Measurements from ENCODE around the gene AQP4.
A peak's percentile ranks its signal among the peaks of the same experiment; 100 is the strongest.

The AQP4 gene, protein sequence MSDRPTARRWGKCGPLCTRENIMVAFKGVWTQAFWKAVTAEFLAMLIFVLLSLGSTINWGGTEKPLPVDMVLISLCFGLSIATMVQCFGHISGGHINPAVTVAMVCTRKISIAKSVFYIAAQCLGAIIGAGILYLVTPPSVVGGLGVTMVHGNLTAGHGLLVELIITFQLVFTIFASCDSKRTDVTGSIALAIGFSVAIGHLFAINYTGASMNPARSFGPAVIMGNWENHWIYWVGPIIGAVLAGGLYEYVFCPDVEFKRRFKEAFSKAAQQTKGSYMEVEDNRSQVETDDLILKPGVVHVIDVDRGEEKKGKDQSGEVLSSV

DNA sequence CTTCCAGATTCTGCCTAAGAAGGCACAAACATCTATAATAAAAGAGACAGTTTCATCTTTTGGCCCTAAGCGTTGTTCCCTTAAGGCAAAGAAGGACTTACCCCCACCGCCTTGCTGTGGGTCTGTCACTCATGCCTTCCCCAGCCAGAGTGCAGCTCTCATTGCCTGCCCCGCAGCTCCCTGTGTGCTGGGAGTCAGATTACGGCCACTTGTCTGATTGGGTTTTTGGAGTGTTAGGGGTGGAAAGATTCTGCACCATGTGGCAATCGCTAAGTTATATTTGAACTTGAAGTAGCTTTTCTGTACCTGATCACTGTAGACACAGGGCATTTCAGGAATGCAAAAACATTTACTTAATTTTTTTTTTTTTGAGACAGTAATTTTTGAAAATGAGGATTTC lies at the start of gene AQP4:
Gene AQP4 (minus strand): TSS at position 151 of the 400 bp plus-strand sequence. CDS start 18 bp downstream, at position 133.
- peak; percentile 21 for DNase-seq (ENCODE audit: low spot score)

DNA sequence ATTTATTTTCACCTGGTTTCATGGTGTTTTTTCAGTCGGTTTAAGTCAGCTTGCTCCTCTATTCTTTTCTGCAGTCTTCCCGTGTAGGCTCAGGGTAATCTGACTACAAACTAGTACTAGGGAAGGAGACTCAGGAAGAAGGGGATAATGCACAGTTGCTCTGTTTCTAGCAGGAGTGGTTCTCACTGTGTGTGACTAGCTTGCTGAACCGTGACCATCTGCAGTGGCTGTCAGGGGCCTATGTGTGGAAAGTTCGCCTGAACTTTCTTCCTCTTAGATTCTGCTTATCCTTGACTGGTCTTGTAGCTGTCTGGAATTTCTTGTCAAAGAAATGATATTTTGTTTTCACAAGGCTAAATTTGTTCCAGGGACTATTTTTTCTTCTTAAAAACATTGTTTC lies 46.3 kb upstream of the AQP4 start:
- no peak for DNase-seq (ENCODE audit: low spot score)

DNA sequence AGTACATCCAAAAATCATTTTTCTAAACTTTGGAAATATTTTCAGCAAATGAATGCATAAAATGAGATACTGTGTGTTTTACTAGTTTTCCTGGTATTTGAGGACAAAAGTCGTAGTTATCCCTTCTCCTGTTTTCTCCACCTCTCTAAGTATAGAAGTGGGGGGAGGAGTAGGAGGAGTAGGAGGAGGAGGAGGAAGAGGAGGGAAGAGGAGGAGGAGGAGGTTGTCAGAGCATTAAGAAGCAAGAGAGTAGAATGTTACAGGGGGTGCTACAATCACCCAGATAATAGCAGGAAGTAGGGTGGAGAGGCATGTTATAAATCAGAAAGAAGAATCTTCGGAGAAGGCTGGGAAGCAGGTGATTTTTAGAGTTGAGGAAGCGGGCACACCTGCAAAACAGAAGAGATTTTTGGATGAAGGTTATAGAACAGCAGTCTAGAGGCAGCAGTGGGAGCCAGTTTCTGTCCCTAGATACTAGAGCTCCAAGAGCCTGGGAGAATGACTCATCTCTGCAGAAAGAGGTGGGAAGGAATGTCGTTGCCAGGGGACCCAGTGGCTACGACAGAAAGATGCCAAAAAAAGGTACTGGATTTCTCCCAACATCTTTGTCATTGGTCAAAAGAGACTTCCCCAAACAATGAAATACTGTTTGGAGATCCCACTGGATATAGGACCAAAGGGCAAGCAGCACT lies 44.2 kb upstream of the AQP4 start:
- DNase-seq (ENCODE audit: low spot score) = peak; percentile 66

DNA sequence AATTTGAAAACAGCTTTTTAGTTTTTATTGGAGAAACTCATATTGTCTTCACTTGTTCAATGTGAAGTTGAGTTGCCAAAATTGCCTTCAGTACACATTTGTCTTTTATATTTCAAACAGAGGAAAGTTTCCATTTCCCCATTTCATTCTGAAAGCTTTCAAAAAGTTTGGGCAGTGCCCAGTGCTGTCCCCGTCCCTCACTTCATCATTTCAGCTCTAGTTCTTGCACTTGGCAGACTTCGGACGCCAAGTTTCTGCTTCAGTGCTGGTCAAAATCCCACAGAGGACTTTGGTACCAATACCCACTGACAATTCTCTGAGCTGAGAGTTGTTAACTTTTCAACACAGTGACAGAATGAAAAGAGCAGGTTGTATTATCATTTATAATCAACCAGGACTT lies 43.4 kb upstream of the AQP4 start:
- DNase-seq (ENCODE audit: low spot score) = peak; percentile 69

DNA sequence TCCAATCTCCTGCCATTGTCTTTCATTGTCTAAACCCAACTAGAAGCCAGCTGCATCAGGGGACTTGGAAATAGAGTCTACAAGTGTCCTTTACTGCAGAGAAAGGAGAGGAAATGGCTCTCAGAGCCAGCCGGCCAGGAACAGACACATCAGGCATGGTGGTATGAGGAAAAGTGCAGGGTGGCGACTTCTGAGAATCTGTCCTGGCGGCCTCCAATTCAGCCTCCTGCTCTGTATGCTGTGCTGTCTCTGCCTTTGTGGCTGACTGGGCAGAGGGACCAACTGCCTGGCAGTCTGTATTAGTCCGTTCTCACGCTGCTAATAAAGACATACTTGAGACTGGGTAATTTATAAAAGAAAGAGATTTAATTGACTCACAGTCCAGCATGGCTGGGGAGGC lies 36.8 kb upstream of the AQP4 start:
- peak; percentile 72 for DNase-seq (ENCODE audit: low spot score)

DNA sequence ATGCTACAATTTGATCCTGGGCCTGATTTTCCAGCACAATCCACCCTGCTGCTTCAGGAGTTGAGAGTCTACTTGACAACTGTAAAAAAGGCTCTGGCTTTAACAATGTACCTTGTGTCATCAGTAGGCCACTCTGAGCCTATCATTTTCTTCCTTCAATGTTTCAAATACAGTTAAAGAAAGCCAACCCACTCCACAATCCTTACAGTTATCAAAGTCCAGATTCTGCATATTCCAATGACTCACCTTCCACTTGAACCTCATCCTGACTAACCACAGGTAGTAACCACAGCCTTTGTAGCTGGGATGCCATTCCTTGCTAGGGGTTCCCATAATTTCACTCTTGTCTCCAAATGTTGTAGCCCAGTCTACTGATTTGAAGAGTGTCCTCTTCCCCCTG lies 35.5 kb upstream of the AQP4 start:
- no peak for DNase-seq (ENCODE audit: low spot score)

DNA sequence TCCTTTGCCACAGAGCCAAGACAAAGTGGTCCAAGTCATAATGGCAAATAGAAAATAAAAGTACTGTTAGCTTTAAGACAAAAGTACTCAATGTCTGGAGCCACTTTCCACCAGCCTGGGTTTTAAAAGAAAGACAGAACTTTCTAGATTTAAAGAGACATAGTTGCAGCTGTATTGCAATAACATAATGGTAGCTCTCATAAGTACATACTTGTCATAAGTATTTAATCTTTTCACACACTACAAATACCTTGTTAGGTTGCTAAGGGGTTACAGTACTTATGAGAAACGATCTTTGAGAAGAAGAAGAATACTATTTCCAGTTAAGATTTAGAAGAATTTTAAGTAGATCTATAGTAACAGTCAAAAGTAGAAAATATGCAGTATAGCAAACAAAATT lies 28.9 kb upstream of the AQP4 start:
- no peak for DNase-seq (ENCODE audit: low spot score)

DNA sequence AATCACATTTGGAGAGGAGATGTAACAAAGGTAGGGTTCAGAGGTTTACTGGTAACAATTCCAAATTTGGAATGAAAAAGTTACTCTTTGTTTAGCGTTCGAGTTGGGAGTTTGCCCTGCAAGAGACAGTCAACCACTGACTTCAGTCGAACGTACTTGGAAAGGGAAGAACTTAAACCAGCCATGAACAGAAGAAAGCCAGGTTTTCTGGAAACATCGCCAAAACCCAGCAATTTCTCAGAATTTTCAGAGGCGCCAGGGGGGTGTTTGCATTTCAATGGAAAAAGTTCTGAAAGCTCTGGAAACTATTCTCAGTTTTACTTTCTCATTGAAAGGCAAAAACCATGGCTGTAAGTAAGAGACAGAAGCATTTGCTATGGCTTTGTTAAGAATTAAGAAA lies 28.5 kb upstream of the AQP4 start:
- peak; percentile 81 for DNase-seq (ENCODE audit: low spot score)

DNA sequence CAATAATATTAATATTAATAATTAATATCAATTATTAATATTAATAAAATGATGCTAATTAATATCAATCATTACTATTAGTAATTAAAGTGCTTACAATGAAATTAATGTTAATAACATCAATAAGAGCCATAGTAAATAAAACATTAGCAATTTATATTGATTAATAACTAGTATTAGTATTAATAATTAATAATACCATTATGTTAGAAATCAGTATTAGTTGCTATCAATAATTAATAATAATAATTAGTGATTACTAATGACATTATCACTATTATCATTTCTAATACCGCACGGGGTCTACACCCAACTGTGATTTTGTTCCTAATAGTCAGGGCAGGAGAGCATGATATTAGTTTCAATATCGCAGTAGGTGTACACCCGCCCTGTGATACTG lies 22.8 kb upstream of the AQP4 start:
- no peak for DNase-seq (ENCODE audit: low spot score)

DNA sequence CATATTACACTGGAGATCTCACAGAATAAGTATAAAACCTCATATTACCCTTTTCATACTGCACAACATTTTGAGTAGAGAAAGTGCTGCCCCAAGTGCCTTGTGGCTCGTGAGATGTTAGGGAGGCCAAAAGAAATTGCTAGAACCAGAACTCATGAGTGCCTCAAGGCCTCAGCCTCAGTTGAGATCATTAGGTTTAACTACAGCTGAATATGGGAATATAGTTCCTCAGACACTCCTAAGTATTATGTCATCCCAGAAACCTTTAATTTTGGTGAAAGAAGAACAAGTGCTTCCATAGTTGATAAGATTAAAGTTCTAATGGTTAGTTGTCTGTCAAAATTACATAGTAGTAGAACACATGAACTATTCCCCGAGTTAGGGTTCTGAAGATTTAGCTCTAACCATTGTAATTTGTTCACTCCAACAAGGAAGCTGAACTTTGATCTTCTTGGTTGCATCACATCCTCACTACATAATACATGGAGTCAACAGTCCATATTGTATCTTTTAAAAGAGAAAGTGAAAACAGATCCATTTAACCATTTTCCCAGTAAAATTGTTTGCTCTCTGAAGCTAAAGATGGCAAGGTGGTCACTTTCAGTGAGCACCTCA lies 9.6 kb upstream of the AQP4 start:
- DNase-seq (ENCODE audit: low spot score) = no peak

DNA sequence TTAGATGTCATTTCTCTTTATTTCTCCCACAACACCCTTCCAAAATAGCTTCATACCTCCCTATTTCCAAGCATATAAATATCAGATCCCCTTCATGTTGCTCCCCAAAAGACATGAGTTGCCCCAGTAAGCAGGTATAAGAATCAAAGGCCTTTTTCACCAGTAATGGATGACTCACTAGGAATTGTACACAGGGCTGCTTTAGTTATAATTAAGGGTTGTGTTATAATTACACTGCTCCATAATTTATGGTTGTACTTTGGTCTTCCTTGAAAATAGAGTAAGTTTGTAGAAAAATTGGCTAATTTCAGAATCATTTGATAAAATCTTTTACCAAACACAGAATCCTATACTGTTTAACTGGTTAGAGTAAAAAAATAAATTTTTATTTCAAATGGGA lies 8.8 kb upstream of the AQP4 start:
- no peak for DNase-seq (ENCODE audit: low spot score)

DNA sequence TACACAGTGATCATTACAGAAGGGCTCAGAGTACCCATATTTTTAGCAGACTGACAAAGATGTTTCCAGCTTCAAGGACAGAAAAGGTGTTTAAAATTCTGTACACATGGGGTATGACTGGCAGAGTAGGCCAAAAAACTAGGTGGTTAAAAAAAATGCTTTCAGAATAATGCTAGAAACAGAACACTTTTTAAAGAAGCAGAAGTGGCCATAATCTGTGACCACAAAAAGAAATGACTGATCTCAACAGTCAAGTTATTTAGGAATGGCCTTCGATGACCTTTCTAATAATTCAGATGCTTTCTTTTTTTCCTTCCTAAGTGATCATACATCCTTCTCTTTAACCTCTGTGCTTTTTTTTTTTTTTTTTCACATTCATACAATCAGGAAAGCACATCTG lies 4.1 kb upstream of the AQP4 start:
- DNase-seq (ENCODE audit: low spot score) = peak; percentile 11

DNA sequence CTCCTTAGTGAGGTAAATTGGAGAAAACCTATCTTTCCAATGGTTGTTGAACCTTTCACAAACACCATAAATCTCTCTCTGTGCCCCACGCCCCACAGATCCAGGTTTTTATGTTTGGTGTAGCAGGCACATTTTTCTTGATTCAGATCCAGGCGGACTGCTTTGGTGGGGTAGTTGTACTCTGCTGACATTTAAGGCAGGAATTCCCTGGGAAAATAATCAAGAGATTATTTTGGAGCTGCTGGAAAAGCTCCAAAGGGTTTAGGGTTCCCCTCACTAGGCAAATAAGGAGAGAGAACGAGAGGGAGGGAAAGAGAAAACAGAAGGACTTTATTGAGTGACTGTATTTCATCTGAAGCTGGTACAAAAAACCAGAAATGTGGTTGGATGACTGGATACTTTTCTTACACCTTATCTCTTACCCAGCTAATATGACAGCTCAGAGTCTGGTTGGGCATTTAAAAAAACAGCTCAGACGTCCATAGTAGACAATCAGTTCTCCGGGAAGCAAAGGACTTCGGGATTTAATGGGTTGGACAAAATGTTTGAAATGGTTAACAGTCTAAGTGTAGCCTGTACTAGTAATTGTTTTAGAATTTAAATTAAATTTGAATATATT lies 3.6 kb upstream of the AQP4 start:
- peak; percentile 18 for DNase-seq (ENCODE audit: low spot score)

DNA sequence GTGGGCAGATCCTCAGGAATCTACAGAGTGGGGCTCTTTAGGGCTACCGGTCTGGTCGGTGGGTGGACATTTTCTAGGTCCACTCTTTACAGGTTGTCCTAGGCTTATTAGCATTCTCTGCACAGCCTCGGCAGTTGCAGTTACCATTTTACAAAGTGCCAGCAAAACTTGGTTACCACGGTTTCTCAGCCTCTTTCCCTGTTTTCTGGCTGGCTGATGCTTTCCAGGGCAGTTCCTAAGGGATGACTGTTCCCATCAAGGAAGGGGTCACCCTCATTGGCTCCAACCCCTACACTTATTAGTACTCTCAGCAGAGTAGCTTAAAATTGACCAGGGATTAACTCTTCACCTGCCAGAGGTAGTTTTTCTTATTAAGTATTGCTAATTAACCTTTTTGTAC lies 2.0 kb upstream of the AQP4 start:
- peak; percentile 71 for DNase-seq (ENCODE audit: low spot score)

DNA sequence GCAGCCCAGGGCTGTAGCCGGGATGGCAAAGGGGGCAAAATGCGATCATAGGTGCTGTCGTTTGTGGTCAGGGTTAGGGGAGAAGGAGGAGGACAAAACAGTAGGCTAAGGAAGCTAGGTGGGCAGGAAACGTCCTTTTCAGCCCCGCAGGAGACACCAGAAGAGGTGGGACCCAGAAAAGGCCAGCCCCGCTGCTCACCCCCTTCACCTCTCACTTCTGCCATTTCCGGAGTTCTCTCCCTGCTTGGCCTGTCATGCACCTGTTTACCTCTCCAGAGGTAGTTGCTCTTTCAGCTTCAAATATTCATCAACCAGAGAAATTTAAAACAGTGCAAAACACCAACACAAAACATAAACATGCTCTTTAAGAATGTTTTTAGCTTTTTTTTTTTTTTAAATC lies 849 bp downstream of the AQP4 start:
- peak; percentile 11 for DNase-seq (ENCODE audit: low spot score)

DNA sequence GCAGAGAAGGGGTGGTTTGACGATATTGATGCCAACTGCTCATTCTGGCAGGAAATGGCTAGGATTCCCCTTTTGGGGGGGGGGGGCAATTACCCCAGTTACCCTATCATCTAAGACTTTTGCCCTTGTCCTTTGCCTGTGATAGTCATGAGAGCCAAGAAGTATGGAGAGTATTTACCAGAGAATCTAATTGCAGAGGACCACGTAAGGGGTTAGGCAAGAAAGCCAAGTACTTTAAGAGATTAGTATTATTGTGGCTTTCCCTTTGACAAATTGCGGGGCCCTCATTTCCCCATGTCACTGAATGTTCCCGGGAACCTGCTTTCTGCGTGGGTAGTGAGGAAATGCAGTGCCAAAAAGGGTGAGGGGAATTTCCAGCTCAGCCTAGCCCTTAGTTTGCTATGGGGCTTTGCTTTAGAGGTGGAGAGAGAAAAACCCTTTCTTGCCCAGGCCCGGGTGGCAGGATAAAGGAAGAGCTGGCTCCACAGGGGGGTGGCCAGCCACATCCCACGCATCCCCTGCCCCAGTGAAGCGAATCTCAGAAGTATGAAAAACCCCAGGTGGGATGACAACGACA lies 1.5 kb downstream of the AQP4 start:
- DNase-seq (ENCODE audit: low spot score) = peak; percentile 33

DNA sequence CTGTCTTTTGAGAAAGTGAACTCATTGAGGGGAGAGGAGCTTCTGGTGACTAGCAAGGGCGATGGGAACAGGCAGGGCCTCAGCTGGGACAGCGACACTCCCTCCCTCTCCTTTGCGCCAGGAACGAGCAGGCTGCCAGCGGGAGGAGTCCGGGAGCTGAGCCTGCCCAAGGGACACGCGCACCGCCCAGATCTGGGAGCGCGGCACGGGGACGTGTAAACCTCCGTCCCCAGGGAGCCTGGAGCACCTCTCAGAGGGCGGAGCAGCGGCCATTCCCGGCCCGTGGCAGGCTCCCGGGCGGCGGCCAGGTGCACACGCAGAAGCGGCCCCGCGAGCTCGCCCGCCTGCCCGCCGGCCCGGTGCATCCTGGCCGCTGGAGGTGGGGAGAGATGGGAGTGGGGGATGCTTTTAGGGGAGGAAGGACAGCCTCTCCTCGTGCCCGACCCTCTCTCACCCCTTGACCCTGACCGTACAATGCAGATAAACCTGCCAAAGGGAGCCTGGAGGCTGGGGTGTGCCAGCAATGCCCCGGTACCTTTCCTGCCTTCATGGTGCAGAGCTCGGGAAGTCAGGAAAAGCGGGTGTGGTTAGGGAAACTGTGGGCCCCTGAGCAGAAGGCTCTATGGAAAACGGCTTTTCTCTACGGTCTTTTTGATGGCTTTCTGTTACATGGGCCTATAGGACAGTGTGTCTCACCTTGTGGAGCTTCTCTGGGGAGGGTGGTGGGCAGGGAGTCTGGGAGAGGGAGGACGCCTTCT lies 2.2 kb downstream of the AQP4 start:
- peak; percentile 76 for DNase-seq (ENCODE audit: low spot score)

DNA sequence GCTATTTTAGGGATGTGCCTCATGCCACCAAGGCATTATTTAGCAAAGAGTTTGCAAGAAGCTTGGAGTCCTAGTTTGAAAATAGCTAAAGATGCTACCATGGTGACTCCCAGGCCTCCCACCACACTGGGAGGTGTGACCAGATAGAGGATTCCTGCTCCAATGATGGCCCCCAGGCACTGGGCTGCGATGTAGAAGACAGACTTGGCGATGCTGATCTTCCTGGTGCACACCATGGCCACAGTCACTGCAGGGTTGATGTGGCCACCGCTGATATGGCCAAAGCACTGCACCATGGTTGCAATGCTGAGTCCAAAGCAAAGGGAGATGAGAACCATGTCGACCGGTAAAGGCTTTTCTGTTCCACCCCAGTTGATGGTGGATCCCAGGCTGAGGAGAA lies 3.4 kb downstream of the AQP4 start:
- no peak for DNase-seq (ENCODE audit: low spot score)

DNA sequence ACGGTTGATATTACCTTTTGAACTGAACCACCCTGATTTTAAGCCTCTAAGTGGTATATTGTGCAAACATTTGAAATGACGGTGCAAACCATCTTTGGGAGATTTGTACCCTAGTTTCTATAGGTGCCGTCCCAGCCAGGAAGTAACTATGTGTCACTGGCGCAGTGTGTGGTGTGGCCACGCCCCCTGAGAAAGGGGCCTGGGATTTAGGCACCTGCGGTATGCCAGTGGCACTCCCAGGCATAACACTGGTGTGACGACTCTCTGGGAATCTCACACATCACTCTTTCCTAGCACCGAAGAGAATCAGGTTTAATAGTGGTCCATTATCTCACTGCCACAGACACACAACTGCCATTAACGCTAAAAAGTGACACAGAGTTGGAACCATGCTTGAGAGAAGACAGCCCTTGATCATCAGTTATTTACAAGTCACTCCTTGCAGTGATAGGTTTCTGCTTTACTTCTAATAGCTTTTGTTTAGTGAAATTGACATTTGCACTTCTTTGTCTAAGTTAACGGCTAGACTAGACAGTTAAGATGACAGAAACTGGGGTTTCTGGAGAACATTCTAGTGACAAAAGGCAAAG lies 11.1 kb downstream of the AQP4 start:
- no peak for DNase-seq (ENCODE audit: low spot score)

DNA sequence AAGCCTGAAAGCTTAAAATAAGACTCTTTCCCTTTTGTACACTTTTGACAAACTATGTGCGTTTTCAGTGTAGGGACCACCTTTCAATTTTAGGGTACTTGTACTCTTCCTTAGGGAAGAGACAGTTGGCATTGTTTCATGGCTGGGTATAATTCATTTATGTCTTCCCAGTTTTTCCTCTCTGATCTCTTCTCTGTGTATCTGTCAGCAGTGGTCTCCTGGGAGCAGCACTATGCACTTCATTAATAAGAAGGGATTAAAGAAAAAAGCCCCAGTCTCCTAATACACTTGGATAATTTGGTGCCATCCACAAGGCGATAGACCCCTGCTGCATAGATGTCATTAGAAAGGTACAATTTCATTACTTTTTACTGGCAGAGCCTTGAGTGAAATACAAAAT lies 12.1 kb downstream of the AQP4 start:
- DNase-seq (ENCODE audit: low spot score) = no peak

DNA sequence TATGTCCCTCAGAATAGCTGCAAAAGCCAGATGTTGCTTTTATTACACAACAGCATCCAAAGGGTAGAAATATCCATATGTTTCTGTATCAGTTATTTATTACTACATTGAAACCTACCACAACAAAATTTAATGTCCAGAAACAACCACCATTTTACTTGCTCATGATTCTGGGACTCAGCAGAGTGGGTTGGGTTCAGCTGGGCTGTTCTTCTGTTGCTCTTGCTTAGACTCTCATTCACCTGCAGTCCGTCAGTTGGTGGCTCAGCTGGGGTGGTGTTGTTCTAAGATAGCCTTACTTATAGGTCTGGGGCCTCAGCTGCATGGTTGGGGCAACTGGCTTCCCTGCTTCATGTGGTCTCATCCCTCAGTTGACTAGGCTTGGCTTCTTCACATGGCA lies 21.7 kb downstream of the AQP4 start:
- no peak for DNase-seq (ENCODE audit: low spot score)
